Activated CD8-positive, alpha-beta T cell treated with anti-CD3 and anti-CD28 coated beads for 36 hours (primary cell): ENCODE measurements around the gene SERPINE3. TPM values are rescaled to one million over a fixed set of nuclear protein-coding genes. Genes with fewer than 3 reads are reported as not detected.
A peak's percentile ranks its signal among the peaks of the same experiment; 100 is the strongest.

Experiments used
- ATAC-seq: fragments of 200-7000 bp; cut with Tn5 transposase; one replicate; pipeline ENCODE4 v1.10.0; 2021; ENCODE audit warnings: mild to moderate bottlenecking, moderate library complexity
- CTCF ChIA-PET: fragments of 350-600 bp; sonication (Branson Sonifier 250); formaldehyde crosslinking; loops from one replicate; lab custom pipeline; 2021; ENCODE audit warnings: antibody characterized with exemption; lab: Charles Lee
- POLR2A ChIA-PET: fragments of 350-600 bp; sonication (Branson Sonifier 250); formaldehyde crosslinking; loops from one replicate; lab custom pipeline; 2021; ENCODE audit warnings: antibody characterized with exemption; lab: Charles Lee
- DNase-seq: peaks from one replicate; pipeline ENCODE4 v3.0.0-alpha.2; 2020
- H3K27ac Mint-ChIP-seq: one replicate; pipeline ENCODE4 v1.8.0; 2021; ENCODE audit warnings: mild to moderate bottlenecking, mixed read lengths
- H3K27me3 Mint-ChIP-seq: one replicate; pipeline ENCODE4 v1.8.0; 2021; ENCODE audit warnings: mixed read lengths
- H3K36me3 Mint-ChIP-seq: one replicate; pipeline ENCODE4 v1.8.0; 2021; ENCODE audit warnings: low read depth, mixed read lengths
- H3K4me1 Mint-ChIP-seq: one replicate; pipeline ENCODE4 v1.8.0; 2021; ENCODE audit warnings: low read depth, mixed read lengths
- H3K4me3 Mint-ChIP-seq: one replicate; pipeline ENCODE4 v1.8.0; 2021; ENCODE audit warnings: mild to moderate bottlenecking, moderate library complexity, mixed read lengths
- H3K9me3 Mint-ChIP-seq: one replicate; pipeline ENCODE4 v1.8.0; 2021; ENCODE audit warnings: mixed read lengths
- CTCF ChIP-seq: fragments of 200-600 bp; IDR thresholded peaks from one replicate; pipeline ENCODE4 v1.8.0; 2022; ENCODE audit warnings: antibody characterized with exemption, mild to moderate bottlenecking
- intact Hi-C: fragments of 100-400 bp; cut with micrococcal nuclease; formaldehyde crosslinking; loops from one replicate; pipeline ENCODE4 v1.10.0; 2022
- total RNA-seq, 2 experiments: library from RNA; stranded (reverse); gene quantifications; one replicate each; pipeline ENCODE4 v1.2.3, GENCODE V29; 2021

Gene SERPINE3
- total RNA-seq, 2 experiments from 2014 or later = not detected

- POLR2A ChIA-PET = no interaction called here
- peak; percentile 55 for ATAC-seq
- Mint-ChIP-seq H3K4me3 (no peak overlapping the region), H3K27ac (no peak overlapping the region), H3K27me3 (no peaks in the 10 kb centered on the region), H3K36me3 (no peaks in the 10 kb centered on the region), H3K9me3 (no peaks in the 10 kb centered on the region), H3K4me1 (peaks cover 22% of the 10 kb centered on the region)
- CTCF ChIA-PET = interaction anchor here (1.9 kb wide), 1 partner anchor 9 kb away, joined by 5 read pairs; no protein-coding TSS in a partner anchor
- TF ChIP-seq CTCF = no peak
- DNase-seq = peak; percentile 11
- intact Hi-C loops = no loop called here
Observed at GRCh38 chr13:51330791-51331190, 8.7 kb upstream of the SERPINE3 start.

GRCh38 chr13:51331354-51331861 is 8.1 kb upstream of the SERPINE3 start:
- H3K4me1 Mint-ChIP-seq = peaks cover 22% of the 10 kb centered on the region
- no peak overlapping the region for H3K4me3 Mint-ChIP-seq
- ATAC-seq = peak; percentile 34
- H3K27ac Mint-ChIP-seq = peak overlapping the region; percentile 40
- H3K9me3 Mint-ChIP-seq = no peaks in the 10 kb centered on the region
- no peaks in the 10 kb centered on the region for H3K27me3 Mint-ChIP-seq
- POLR2A ChIA-PET = no interaction called here
- DNase-seq = no peak
- intact Hi-C loops = no loop called here
- CTCF ChIA-PET = interaction anchor here (1.9 kb wide), 1 partner anchor 9 kb away, joined by 5 read pairs; no protein-coding TSS in a partner anchor
- no peaks in the 10 kb centered on the region for H3K36me3 Mint-ChIP-seq
- TF ChIP-seq CTCF = no peak

GRCh38 chr13:51332566-51333361 is 6.7 kb upstream of the SERPINE3 start:
- Mint-ChIP-seq H3K27me3 (no peaks in the 10 kb centered on the region), H3K36me3 (no peaks in the 10 kb centered on the region), H3K9me3 (no peaks in the 10 kb centered on the region), H3K4me3 (no peak overlapping the region), H3K4me1 (peaks cover 22% of the 10 kb centered on the region), H3K27ac (no peak overlapping the region)
- no peak for DNase-seq
- intact Hi-C loops = no loop called here
- POLR2A ChIA-PET = no interaction called here
- ATAC-seq = no peak
- CTCF ChIA-PET = no interaction called here
- TF ChIP-seq CTCF = no peak

- no peak for DNase-seq
- CTCF ChIA-PET = no interaction called here
- Mint-ChIP-seq H3K27me3 (no peaks in the 10 kb centered on the region), H3K4me1 (peaks cover 22% of the 10 kb centered on the region), H3K4me3 (no peak overlapping the region), H3K36me3 (no peaks in the 10 kb centered on the region), H3K27ac (no peak overlapping the region), H3K9me3 (no peaks in the 10 kb centered on the region)
- TF ChIP-seq CTCF = no peak
- POLR2A ChIA-PET = interaction anchor here (1.0 kb wide), 1 partner anchor 292 kb away, joined by 3 read pairs; no protein-coding TSS in a partner anchor
- ATAC-seq = no peak
- intact Hi-C loops = no loop called here
Observed at GRCh38 chr13:51333421-51333820, 6.1 kb upstream of the SERPINE3 start.

GRCh38 chr13:51333826-51334225 is 5.7 kb upstream of the SERPINE3 start:
- POLR2A ChIA-PET = interaction anchor here (1.0 kb wide), 1 partner anchor 291 kb away, joined by 3 read pairs; no protein-coding TSS in a partner anchor
- Mint-ChIP-seq H3K4me1 (peaks cover 22% of the 10 kb centered on the region), H3K27me3 (no peaks in the 10 kb centered on the region), H3K4me3 (no peak overlapping the region), H3K9me3 (no peaks in the 10 kb centered on the region), H3K36me3 (no peaks in the 10 kb centered on the region), H3K27ac (no peak overlapping the region)
- intact Hi-C loops = no loop called here
- no peak for TF ChIP-seq CTCF
- CTCF ChIA-PET = no interaction called here
- ATAC-seq (no peak), DNase-seq (no peak)
